HUES64 (cell line): ENCODE results near the gene GOLGA6D.
A peak's percentile ranks its signal among the peaks of the same experiment; 100 is the strongest.
"Not testable (repeated sequence)": the region's sequence is repeated elsewhere in the genome, so short reads cannot be mapped to it uniquely, and the experiment has no call there.

Experiments used
- H3K27ac ChIP-seq: 2 replicates; pipeline ENCODE4 v1.7.0; 2013; ENCODE audit warnings: low read depth, low read length, inconsistent platforms
- H3K27me3 ChIP-seq: 2 replicates; pipeline ENCODE4 v1.6.1; 2013; ENCODE audit warnings: mild to moderate bottlenecking, low read length; ENCODE audit not compliant: insufficient read depth
- H3K36me3 ChIP-seq: 2 replicates; pipeline ENCODE4 v1.6.1; 2013; ENCODE audit warnings: mild to moderate bottlenecking, low read length; ENCODE audit not compliant: insufficient read depth
- H3K4me1 ChIP-seq: 2 replicates; pipeline ENCODE4 v1.6.1; 2013; ENCODE audit warnings: mild to moderate bottlenecking, low read length, moderate library complexity; ENCODE audit not compliant: insufficient read depth
- H3K4me3 ChIP-seq: 2 replicates; pipeline ENCODE4 v1.5.1; 2013; ENCODE audit warnings: mild to moderate bottlenecking, low read length, moderate library complexity
- H3K9ac ChIP-seq: 2 replicates; pipeline ENCODE4 v1.6.1; 2013; ENCODE audit warnings: mild to moderate bottlenecking, low read depth, low read length
- H3K9me3 ChIP-seq: 2 replicates; pipeline ENCODE4 v1.6.1; 2013; ENCODE audit warnings: low read depth, low read length; ENCODE audit not compliant: insufficient read depth
- WGBS: fragments of 150-250, 120-280 bp; methylation state at CpG from one replicate; pipeline ENCODE4 v1.1.7; 2013; ENCODE audit warnings: missing lambda C conversion rate; 5-methylcytosine and 5-hydroxymethylcytosine counted together

The GOLGA6D gene

DNA sequence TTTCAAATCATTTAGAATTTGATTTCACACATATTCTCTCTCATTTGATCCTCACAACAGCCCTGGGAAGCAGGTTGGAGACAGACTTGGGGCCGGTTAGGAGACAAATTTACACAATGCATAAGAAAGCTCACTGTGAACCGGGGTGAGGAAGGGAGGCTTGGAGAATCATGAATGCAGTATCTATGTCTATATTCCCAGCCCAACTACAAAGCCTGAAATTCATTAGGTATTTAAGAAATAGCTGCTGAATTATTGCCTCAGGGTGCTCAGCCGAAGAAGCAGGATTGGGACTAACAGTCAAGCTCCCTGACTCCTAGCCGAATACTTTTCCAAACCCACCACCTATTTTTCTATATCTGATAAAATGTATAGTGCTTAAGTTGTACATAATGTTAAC is 32.9 kb upstream of the GOLGA6D start:
- 74% methylated on average over 3 of the region's 4 CpGs for WGBS
- H3K9ac ChIP-seq: no peak overlapping the region
- H3K4me3 ChIP-seq: no peak overlapping the region
- no peaks in the 10 kb centered on the region for H3K27me3 ChIP-seq
- H3K36me3 ChIP-seq: no peaks in the 10 kb centered on the region
- H3K27ac ChIP-seq: no peak overlapping the region
- no peaks in the 10 kb centered on the region for H3K9me3 ChIP-seq
- H3K4me1 ChIP-seq: peaks cover 16% of the 10 kb centered on the region; the same call in 1 of the 2 replicates

DNA sequence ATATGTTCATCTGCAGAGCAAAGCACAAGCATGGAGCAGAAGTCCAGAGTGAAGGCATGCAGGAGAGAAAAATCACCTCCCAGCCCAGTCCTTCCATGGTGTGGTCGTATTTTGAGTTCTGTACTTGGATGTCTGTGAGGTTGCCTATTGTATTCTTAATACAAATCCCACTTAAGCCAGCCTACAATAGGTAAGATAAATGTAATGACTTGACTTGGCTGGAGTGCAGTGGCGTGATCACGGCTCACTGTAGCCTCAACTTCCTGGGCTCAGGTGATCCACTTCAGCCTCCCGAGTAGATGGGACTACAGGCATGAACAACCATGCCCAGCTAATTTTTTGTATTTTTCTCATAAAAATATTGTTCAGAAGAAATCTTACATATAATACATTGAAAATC is 31.3 kb upstream of the GOLGA6D start:
- WGBS: 96% methylated on average over 3 of the region's 4 CpGs

DNA sequence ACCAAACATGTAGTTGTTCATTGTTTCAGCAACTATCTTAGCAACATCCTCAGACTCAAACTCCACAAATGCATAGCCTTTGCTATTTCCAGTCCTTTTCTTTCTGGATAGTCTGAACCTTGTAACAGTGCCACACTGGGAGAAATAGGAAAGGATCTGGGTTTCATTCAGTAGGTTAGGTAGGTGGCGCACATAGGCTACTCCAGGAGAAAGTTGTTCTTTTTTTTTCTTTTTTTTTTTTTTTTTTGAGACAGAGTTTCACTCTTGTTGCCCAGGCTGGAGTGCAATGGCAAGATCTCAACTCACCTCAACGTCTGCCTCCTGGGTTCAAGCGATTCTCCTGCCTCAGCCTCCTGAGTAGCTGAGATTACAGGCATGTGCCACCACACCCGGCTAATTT is 30.4 kb upstream of the GOLGA6D start:
- not testable (repeated sequence) for H3K9me3 ChIP-seq, H3K27me3 ChIP-seq, H3K27ac ChIP-seq, H3K9ac ChIP-seq, H3K36me3 ChIP-seq, H3K4me3 ChIP-seq
- whole genome bisulfite sequencing: 82% methylated on average over 4 of the region's 4 CpGs
- H3K4me1 ChIP-seq: peaks cover 16% of the 10 kb centered on the region; the same call in 1 of the 2 replicates

More for the DNA sequence above, 31.3 kb upstream of the GOLGA6D start:
- H3K9ac ChIP-seq, H3K36me3 ChIP-seq, H3K27ac ChIP-seq, H3K4me3 ChIP-seq, H3K27me3 ChIP-seq, H3K9me3 ChIP-seq: not testable (repeated sequence)
- H3K4me1 ChIP-seq: peaks cover 16% of the 10 kb centered on the region; the same call in 1 of the 2 replicates

DNA sequence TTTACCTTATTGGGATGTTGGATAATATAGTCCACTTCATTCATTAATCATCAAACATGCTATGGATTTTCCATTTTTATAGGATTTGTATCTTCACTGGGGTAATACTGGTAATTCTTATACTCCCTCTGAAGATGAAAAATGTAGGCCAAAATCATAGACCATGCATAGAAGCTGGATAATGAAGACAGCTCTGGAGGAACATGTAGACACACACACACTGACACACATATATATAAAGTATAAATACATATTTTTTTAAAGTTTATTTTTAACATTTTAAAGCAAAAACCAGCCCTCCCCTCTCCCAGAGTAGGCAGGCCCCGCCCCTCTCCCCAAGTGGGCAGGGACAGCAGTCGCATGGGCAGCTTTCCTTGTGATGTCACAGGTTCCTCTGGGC is 24.6 kb upstream of the GOLGA6D start, which contains the start of gene GOLGA6C:
Gene GOLGA6C, plus strand, starts transcription at position 301 of the 400 bp plus-strand sequence. CDS start 265 bp downstream, outside the sequence.
- not testable (repeated sequence) for H3K36me3 ChIP-seq, H3K9ac ChIP-seq, H3K27me3 ChIP-seq, H3K9me3 ChIP-seq, H3K4me1 ChIP-seq, H3K27ac ChIP-seq, H3K4me3 ChIP-seq
- no CpG with 5 or more reads among the region's 2 CpGs for WGBS

DNA sequence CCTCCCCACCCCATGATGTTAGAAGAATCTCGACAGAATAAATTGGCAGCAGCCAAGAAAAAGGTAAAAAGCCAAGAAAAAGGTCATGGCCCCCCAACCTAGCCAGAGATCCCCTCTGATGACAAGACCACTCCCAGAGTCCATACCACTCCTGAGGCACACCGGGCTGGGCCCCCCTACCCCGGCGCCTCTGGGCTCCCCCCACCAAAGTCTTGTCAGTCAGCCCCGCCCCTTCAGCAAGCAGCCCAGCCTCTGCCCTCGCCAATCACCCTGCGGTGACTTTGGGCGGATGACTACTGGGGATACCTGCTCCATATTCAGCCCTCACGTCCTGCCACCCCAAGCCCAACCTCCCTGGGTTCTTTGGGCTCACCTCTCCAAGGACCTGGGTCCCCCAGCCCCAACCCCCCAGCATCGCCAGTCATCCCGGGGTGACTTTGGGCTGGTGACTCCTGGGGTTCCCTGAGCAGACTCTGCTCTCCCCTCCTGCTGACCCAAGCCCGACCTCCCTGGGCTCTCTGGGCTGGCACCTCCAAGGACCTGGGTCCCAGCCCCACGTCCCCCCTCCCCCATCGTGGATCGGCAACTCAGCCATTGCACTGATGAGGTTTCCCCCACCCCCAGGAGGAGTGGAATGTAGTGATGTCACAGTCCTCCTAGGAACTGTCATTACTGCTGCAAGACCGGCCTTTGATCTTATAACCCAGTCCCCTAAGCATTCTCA is 23.9 kb upstream of the GOLGA6D start:
- H3K36me3 ChIP-seq, H3K4me1 ChIP-seq, H3K27me3 ChIP-seq, H3K9ac ChIP-seq, H3K9me3 ChIP-seq, H3K4me3 ChIP-seq, H3K27ac ChIP-seq: not testable (repeated sequence)
- WGBS: 82% methylated on average over 6 of the region's 16 CpGs

DNA sequence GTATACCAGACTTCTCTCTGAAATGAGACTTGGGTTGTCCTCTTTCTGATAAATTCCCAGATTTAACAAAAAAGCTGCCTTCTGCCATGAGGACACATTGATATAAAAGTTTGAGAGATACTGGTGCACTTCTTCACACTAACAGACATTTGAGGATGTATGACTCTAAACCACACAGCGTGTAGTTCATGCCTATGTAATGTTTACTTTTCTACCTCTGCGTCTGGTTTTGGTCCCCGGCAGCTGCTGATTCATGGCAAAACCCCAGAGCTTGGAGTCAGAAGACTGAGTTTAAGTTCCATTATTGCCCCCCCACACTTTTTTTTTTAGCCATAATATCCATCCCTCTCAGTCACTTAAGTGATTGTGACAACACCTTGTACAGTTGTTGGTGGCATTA is 22.8 kb upstream of the GOLGA6D start:
- not testable (repeated sequence) for H3K9me3 ChIP-seq, H3K27me3 ChIP-seq, H3K36me3 ChIP-seq, H3K27ac ChIP-seq, H3K9ac ChIP-seq, H3K4me1 ChIP-seq, H3K4me3 ChIP-seq
- WGBS: no CpG with 5 or more reads among the region's 3 CpGs

DNA sequence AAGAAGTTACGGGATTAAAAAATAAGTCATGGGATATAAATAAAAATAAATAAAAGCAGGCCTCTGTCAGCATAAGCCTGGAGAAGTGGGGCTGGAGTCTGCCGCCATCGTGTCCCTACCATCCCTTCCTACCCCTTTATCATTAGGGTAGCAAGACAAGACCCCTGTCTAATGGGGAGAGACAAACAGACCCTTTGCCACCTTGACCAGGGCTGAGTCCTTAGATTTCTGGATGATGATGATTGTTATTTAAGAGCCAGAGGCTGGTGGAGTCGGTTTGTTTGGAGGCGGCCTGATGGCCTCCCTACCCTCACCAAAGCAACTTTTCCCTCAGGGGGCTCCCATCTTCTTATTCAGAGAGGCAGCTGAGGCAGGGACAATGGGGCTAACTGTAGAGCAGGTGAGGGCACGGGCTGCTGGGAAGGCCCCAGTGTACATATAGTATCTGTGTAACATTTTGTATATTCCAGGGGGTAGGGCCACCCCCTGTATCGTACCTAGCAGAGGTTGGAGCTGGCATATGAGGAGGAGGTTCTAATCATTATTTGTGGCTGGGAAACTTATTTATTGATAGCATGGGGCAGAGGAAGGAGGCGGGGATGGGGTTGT is 8.8 kb upstream of the GOLGA6D start:
- H3K9ac ChIP-seq, H3K27ac ChIP-seq, H3K4me1 ChIP-seq, H3K9me3 ChIP-seq, H3K36me3 ChIP-seq, H3K27me3 ChIP-seq, H3K4me3 ChIP-seq: not testable (repeated sequence)
- WGBS: no CpG with 5 or more reads among the region's 8 CpGs

DNA sequence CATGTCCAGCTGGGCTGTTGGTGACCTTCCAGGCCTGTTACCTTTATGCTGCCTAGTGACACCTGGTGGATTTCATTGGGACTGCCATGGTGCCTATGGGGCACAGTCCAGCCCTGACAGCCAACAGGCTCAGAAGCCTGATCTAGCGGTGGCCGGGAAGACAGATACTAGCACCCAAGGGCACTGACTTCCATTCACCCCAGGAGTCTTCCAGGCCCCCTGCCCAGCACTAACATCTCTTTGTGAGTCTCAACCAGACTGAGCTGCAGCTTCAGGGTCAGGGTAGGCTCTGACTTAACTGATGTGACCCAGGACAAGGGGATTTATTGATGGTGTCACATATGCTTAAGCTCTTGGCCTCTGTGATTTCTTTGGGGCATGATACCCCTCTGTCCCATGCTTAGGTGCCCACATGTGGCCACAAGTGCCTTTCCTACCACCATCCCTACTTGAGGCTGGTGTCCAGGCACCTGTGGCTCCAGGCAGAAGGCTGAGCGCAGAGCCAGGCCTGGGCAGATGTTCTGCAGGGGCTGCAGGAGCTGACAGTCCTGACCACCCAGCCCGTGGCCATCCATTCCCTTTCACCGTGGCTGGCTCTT is 8.0 kb upstream of the GOLGA6D start:
- not testable (repeated sequence) for H3K9me3 ChIP-seq, H3K27me3 ChIP-seq, H3K27ac ChIP-seq, H3K9ac ChIP-seq, H3K4me3 ChIP-seq, H3K36me3 ChIP-seq, H3K4me1 ChIP-seq
- WGBS: 64% methylated on average over 2 of the region's 5 CpGs

DNA sequence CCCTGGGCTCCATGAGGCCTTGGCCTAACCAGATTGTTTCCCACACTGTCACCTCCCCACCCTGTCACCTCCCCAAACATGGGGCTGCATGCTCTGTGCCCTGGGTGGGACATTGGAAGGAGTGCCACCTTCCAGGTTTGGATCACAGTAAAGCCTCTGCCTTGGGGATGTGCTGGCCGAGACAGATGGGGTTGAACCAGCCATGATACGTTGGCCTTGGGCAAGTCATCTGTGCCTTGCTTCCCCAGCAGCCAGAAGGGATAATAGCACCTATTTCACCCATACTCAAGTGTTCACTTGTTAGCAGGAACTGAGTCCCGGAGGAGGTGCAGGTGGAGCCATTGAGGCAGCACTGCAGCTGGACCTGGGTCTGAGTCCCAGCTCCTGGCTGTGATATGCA is 7.0 kb upstream of the GOLGA6D start:
- not testable (repeated sequence) for H3K27me3 ChIP-seq, H3K4me3 ChIP-seq
- WGBS: 73% methylated on average over 3 of the region's 3 CpGs

DNA sequence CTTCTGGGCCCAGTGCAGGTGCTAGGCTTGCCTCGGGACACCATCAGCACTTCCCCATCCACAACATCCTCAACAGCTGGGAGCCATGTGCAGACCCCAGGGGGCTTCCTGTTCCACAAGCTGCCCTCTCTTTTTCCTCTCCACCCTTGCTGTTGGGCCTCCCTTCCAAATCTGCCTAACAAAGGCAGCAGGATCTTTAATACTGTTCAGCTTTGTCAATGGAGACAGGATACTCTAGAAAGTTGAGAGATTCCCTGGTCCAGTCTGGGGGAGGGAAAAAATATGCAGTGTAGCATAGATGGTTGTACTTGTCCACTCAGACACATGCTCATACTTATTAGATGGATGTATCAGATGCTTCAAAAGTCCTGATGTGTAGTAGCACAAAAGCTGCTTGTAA is 4.1 kb upstream of the GOLGA6D start:
- not testable (repeated sequence) for H3K27me3 ChIP-seq, H3K4me3 ChIP-seq
- peak overlapping the region; percentile 74; the same call in 1 of the 2 replicates for H3K27ac ChIP-seq

More for the DNA sequence above, 7.0 kb upstream of the GOLGA6D start:
- not testable (repeated sequence) for H3K27ac ChIP-seq, H3K4me1 ChIP-seq, H3K9me3 ChIP-seq, H3K9ac ChIP-seq, H3K36me3 ChIP-seq

DNA sequence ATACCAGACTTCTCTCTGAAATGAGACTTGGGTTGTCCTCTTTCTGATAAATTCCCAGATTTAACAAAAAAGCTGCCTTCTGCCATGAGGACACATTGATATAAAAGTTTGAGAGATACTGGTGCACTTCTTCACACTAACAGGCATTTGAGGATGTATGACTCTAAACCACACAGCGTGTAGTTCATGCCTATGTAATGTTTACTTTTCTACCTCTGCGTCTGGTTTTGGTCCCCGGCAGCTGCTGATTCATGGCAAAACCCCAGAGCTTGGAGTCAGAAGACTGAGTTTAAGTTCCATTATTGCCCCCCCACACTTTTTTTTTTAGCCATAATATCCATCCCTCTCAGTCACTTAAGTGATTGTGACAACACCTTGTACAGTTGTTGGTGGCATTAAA is 1.5 kb downstream of the GOLGA6D start:
- H3K27ac ChIP-seq, H3K9ac ChIP-seq, H3K4me1 ChIP-seq, H3K27me3 ChIP-seq, H3K4me3 ChIP-seq, H3K36me3 ChIP-seq, H3K9me3 ChIP-seq: not testable (repeated sequence)
- WGBS: no CpG with 5 or more reads among the region's 3 CpGs

More for the DNA sequence above, 4.1 kb upstream of the GOLGA6D start:
- H3K36me3 ChIP-seq, H3K4me1 ChIP-seq, H3K9me3 ChIP-seq: not testable (repeated sequence)
- WGBS: 0% methylated on average over 1 of the region's 1 CpG
- H3K9ac ChIP-seq: peak overlapping the region; percentile 44; the same call in 1 of the 2 replicates
